Measurements from ENCODE around the gene PDE8A. TPM values are rescaled to one million over a fixed set of nuclear protein-coding genes. Genes with fewer than 3 reads are reported as not detected.
"Not testable (repeated sequence)": the region's sequence is repeated elsewhere in the genome, so short reads cannot be mapped to it uniquely, and the experiment has no call there.

PDE8A gene
- total RNA-seq, 1 donor from 2014 or later = 22.7 TPM

GRCh38 chr15:84983711-84984110 is 2.1 kb downstream of the PDE8A start:
- no peak overlapping the region for H3K27ac Mint-ChIP-seq (ENCODE audit: unreplicated experiment)
- H3K4me3 Mint-ChIP-seq (ENCODE audit: unreplicated experiment) = no peak overlapping the region
- H3K27me3 Mint-ChIP-seq (ENCODE audit: low read depth) = no peaks in the 10 kb centered on the region
- peaks cover 2% of the 10 kb centered on the region for H3K36me3 Mint-ChIP-seq (ENCODE audit: low read depth)
- no peak for DNase-seq (ENCODE audit: low spot score)
- H3K9me3 Mint-ChIP-seq (ENCODE audit: low read depth) = no peaks in the 10 kb centered on the region
- no peak for TF ChIP-seq CTCF (IDR thresholded peaks at IDR 0.05)
- peaks cover 28% of the 10 kb centered on the region for H3K4me1 Mint-ChIP-seq (ENCODE audit: low read depth)

- Mint-ChIP-seq H3K36me3 (ENCODE audit: low read depth) (peaks cover 2% of the 10 kb centered on the region), H3K27me3 (ENCODE audit: low read depth) (no peaks in the 10 kb centered on the region), H3K4me1 (ENCODE audit: low read depth) (peaks cover 21% of the 10 kb centered on the region), H3K4me3 (ENCODE audit: unreplicated experiment) (no peak overlapping the region), H3K9me3 (ENCODE audit: low read depth) (no peaks in the 10 kb centered on the region), H3K27ac (ENCODE audit: unreplicated experiment) (no peak overlapping the region)
- no peak for DNase-seq (ENCODE audit: low spot score)
- TF ChIP-seq CTCF (IDR thresholded peaks at IDR 0.05) = no peak
Measured at GRCh38 chr15:84985158-84985557, 3.5 kb downstream of the PDE8A start.

GRCh38 chr15:84987351-84987750 is 5.7 kb downstream of the PDE8A start:
- H3K27ac Mint-ChIP-seq (ENCODE audit: unreplicated experiment); H3K27me3 Mint-ChIP-seq (ENCODE audit: low read depth); H3K36me3 Mint-ChIP-seq (ENCODE audit: low read depth); DNase-seq (ENCODE audit: low spot score); H3K4me3 Mint-ChIP-seq (ENCODE audit: unreplicated experiment); H3K9me3 Mint-ChIP-seq (ENCODE audit: low read depth): not testable (repeated sequence)
- H3K4me1 Mint-ChIP-seq (ENCODE audit: low read depth) = peaks cover 25% of the 10 kb centered on the region

- Mint-ChIP-seq H3K27ac (ENCODE audit: unreplicated experiment) (no peak overlapping the region), H3K36me3 (ENCODE audit: low read depth) (peaks cover 2% of the 10 kb centered on the region), H3K4me3 (ENCODE audit: unreplicated experiment) (no peak overlapping the region), H3K27me3 (ENCODE audit: low read depth) (no peaks in the 10 kb centered on the region), H3K4me1 (ENCODE audit: low read depth) (peaks cover 25% of the 10 kb centered on the region), H3K9me3 (ENCODE audit: low read depth) (no peaks in the 10 kb centered on the region)
- no peak for TF ChIP-seq CTCF (IDR thresholded peaks at IDR 0.05)
- no peak for DNase-seq (ENCODE audit: low spot score)
Measured at GRCh38 chr15:84987949-84988624, 6.4 kb downstream of the PDE8A start.

- peaks cover 15% of the 10 kb centered on the region for H3K4me1 Mint-ChIP-seq (ENCODE audit: low read depth)
- no peak overlapping the region for H3K4me3 Mint-ChIP-seq (ENCODE audit: unreplicated experiment)
- H3K9me3 Mint-ChIP-seq (ENCODE audit: low read depth) = no peaks in the 10 kb centered on the region
- peaks cover 2% of the 10 kb centered on the region for H3K36me3 Mint-ChIP-seq (ENCODE audit: low read depth)
- no peak for TF ChIP-seq CTCF (IDR thresholded peaks at IDR 0.05)
- no peak for DNase-seq (ENCODE audit: low spot score)
- no peak overlapping the region for H3K27ac Mint-ChIP-seq (ENCODE audit: unreplicated experiment)
- H3K27me3 Mint-ChIP-seq (ENCODE audit: low read depth) = no peaks in the 10 kb centered on the region
Measured at GRCh38 chr15:84988909-84989644, 7.4 kb downstream of the PDE8A start.

Measured in chondrocyte (in vitro differentiated cells).